ENCODE results near the gene NLRP1. TPM values are rescaled to one million over a fixed set of nuclear protein-coding genes. Genes with fewer than 3 reads are reported as not detected.

Gene NLRP1
- total RNA-seq, 1 donor from 2014 or later = 29.3 TPM

DNA sequence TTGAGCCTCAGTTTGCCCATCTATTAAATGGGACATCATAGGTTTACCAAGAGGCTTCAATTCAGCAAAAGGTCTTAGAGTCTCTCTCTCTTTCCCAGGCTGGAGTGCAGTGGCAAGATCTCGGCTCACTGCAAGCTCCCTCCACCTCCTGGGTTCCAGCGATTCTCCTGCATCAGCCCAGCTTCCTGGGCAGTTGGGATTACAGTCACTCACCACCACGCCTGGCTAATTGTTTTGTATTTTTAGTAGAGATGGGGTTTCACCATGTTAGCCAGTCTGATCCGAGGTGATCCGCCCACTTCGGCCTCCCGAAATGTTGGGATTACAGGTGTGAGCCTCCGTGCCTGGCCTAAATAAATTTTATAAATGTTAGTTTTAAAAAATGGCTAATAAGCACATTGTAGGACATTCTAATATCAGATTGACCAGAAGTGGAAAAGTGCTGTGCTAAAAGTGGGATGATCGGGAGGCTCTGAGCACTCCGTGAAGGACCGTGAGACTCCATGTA lies 1.0 kb upstream of the NLRP1 start:
- H3K4me3 ChIP-seq = no peak overlapping the region
- no peak for DNase-seq (ENCODE audit: low spot score)
- H3K4me2 ChIP-seq = no peak overlapping the region
- no peaks in the 10 kb centered on the region for H3K27me3 ChIP-seq
- no peak overlapping the region for H2AFZ ChIP-seq (replicated peaks)
- no peak overlapping the region for H3K27ac Mint-ChIP-seq
- H3K4me1 ChIP-seq = no peaks in the 10 kb centered on the region
- H3K36me3 Mint-ChIP-seq = no peaks in the 10 kb centered on the region
- no peaks in the 10 kb centered on the region for H3K9me3 Mint-ChIP-seq
- no peak for TF ChIP-seq EZH2 (IDR thresholded peaks at IDR 0.05)
- TF ChIP-seq, protein P1, sequence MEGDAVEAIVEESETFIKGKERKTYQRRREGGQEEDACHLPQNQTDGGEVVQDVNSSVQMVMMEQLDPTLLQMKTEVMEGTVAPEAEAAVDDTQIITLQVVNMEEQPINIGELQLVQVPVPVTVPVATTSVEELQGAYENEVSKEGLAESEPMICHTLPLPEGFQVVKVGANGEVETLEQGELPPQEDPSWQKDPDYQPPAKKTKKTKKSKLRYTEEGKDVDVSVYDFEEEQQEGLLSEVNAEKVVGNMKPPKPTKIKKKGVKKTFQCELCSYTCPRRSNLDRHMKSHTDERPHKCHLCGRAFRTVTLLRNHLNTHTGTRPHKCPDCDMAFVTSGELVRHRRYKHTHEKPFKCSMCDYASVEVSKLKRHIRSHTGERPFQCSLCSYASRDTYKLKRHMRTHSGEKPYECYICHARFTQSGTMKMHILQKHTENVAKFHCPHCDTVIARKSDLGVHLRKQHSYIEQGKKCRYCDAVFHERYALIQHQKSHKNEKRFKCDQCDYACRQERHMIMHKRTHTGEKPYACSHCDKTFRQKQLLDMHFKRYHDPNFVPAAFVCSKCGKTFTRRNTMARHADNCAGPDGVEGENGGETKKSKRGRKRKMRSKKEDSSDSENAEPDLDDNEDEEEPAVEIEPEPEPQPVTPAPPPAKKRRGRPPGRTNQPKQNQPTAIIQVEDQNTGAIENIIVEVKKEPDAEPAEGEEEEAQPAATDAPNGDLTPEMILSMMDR (IDR thresholded peaks at IDR 0.05) = no peak
- TF ChIP-seq EZH2phosphoT487 (IDR thresholded peaks at IDR 0.05) = no peak
- no peak overlapping the region for H3K9ac ChIP-seq
- no peak overlapping the region for H3K4me3 Mint-ChIP-seq
- no peaks in the 10 kb centered on the region for H4K20me1 ChIP-seq (ENCODE audit: low read depth)
- no peaks in the 10 kb centered on the region for H3K36me3 ChIP-seq
- H3K27ac ChIP-seq = no peak overlapping the region
- no peaks in the 10 kb centered on the region for H3K9me3 ChIP-seq (ENCODE audit: low read depth)
- H3F3A ChIP-seq (ENCODE audit: low read depth) = no peaks in the 10 kb centered on the region
- peaks cover 16% of the 10 kb centered on the region for H3K4me1 Mint-ChIP-seq
- H3K79me2 ChIP-seq (ENCODE audit: low read depth) = no peaks in the 10 kb centered on the region
- peaks cover 10% of the 10 kb centered on the region for H3K27me3 Mint-ChIP-seq (ENCODE audit: insufficient read depth, low read depth)

DNA sequence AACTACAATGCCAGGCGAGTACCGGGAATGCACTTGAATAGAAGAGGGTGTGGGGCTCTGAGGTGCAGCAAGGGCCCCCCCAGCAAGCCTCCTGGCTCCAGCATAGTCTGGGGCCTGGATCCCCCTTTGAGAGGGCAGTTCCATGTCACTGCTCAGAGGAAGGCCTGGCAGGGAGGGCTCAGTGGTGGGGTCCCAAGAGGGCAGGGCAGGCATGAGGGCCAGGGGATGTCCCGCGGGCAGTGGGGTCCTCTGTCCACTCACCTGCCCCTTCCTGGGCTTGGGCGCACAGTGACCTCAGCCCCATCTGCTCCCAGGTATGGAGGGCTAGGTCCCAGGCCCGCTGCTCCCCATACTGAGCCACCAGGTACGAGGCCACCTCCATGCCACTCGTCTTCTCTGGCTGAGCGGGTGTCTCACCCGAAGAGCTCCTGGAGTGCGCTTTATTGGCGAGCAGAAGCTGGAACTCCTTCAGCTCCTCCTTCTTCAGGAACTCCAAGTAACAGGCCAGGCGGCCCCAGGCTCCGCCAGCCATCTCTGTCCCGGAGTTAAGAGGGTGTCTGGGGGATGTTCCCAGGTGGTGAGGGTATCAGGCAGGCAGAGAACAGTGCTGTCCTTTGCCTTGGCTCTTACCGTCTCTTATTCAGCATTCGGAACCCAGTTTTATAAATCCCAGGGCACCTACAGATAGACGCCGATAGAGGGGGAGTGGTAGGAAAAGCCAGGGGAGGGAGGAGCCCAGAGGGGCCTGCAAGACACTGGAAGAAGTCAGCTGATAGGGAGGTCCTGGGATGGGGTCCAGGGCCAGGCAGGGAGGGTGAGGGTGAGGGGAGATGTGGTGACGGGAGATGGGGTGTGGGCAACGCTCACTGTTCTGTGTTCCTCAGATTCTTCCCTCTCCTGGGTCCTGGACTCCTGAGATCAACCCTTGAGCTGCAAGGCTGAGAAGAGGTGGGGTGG lies 605 bp downstream of the NLRP1 start:
- DNase-seq (ENCODE audit: low spot score) = no peak
- H3K9ac ChIP-seq = no peak overlapping the region
- no peak overlapping the region for H3K4me2 ChIP-seq
- H3K4me3 ChIP-seq = no peak overlapping the region
- no peaks in the 10 kb centered on the region for H3K79me2 ChIP-seq (ENCODE audit: low read depth)
- Mint-ChIP-seq H3K4me3 (no peak overlapping the region), H3K27ac (peak overlapping the region; percentile 83), H3K36me3 (no peaks in the 10 kb centered on the region), H3K9me3 (no peaks in the 10 kb centered on the region), H3K4me1 (peaks cover 12% of the 10 kb centered on the region), H3K27me3 (ENCODE audit: insufficient read depth, low read depth) (peaks cover 8% of the 10 kb centered on the region)
- no peaks in the 10 kb centered on the region for H3K9me3 ChIP-seq (ENCODE audit: low read depth)
- no peaks in the 10 kb centered on the region for H3K4me1 ChIP-seq
- H3K36me3 ChIP-seq = no peaks in the 10 kb centered on the region
- no peak for TF ChIP-seq EZH2 (IDR thresholded peaks at IDR 0.05)
- TF ChIP-seq EZH2phosphoT487 (IDR thresholded peaks at IDR 0.05) = no peak
- TF ChIP-seq, protein P1 (IDR thresholded peaks at IDR 0.05) = no peak
- no peak overlapping the region for H3K27ac ChIP-seq
- no peaks in the 10 kb centered on the region for H4K20me1 ChIP-seq (ENCODE audit: low read depth)
- no peak overlapping the region for H2AFZ ChIP-seq (replicated peaks)
- no peaks in the 10 kb centered on the region for H3F3A ChIP-seq (ENCODE audit: low read depth)
- H3K27me3 ChIP-seq = no peaks in the 10 kb centered on the region

DNA sequence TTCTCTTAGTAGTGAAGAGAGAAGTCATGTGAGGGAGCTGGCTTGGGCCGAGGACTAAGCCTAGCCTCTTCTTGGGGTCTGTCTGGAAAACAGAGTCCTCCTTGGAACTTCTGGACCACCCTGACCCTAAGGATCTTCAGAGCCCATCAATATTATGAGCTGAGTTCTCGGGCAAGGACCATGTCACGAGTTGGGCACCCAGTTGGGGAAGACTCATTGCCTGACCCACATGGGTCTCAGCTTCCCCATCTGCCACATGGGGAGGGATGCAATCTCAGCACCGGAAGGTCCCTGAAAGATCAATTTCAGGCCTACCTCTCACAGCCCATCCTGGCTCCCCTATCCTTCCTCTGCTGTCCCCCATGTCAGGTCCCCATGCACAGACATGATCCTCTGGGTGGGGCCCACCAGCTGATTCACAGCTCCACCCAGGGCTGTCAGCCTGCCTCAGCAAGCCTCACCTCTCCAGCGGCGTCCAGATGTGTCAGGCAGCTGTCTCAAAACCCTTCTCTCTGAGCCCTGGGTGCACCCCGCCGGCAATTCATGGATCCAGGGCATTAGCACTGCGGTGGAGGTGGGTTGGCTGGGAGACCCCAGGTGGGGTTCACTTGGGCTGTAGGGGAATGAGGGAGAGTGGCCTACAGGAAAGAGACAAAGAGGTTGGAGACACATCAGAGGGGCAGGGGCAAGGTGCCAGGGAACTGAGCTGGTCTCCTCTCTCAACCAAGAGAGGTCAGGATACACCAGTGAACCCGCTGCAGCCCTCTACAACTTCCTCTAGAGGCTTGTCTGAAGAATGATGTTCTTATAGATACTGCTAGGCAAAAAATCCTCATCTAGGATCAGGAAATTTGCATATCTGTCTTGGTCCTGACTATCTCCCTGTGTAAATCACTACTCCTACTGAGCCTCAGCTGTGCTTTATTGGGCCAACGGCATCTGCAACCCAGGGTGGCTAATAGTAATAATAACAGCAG lies 1.8 kb downstream of the NLRP1 start:
- H3K4me2 ChIP-seq = no peak overlapping the region
- no peaks in the 10 kb centered on the region for H3K9me3 ChIP-seq (ENCODE audit: low read depth)
- H3K36me3 Mint-ChIP-seq = no peaks in the 10 kb centered on the region
- H3K4me3 Mint-ChIP-seq = peak overlapping the region; percentile 11
- H3F3A ChIP-seq (ENCODE audit: low read depth) = no peaks in the 10 kb centered on the region
- peaks cover 5% of the 10 kb centered on the region for H3K27me3 Mint-ChIP-seq (ENCODE audit: insufficient read depth, low read depth)
- H3K79me2 ChIP-seq (ENCODE audit: low read depth) = no peaks in the 10 kb centered on the region
- H3K27ac Mint-ChIP-seq = peak overlapping the region; percentile 57
- DNase-seq (ENCODE audit: low spot score) = no peak
- H3K4me3 ChIP-seq = no peak overlapping the region
- no peaks in the 10 kb centered on the region for H3K27me3 ChIP-seq
- H3K4me1 Mint-ChIP-seq = peaks cover 12% of the 10 kb centered on the region
- H4K20me1 ChIP-seq (ENCODE audit: low read depth) = no peaks in the 10 kb centered on the region
- no peak overlapping the region for H2AFZ ChIP-seq (replicated peaks)
- H3K9ac ChIP-seq = no peak overlapping the region
- no peak for TF ChIP-seq EZH2 (IDR thresholded peaks at IDR 0.05)
- TF ChIP-seq EZH2phosphoT487 (IDR thresholded peaks at IDR 0.05) = no peak
- TF ChIP-seq, protein P1 (IDR thresholded peaks at IDR 0.05) = no peak
- no peak overlapping the region for H3K27ac ChIP-seq
- H3K36me3 ChIP-seq = no peaks in the 10 kb centered on the region
- H3K9me3 Mint-ChIP-seq = peaks cover 1% of the 10 kb centered on the region
- H3K4me1 ChIP-seq = no peaks in the 10 kb centered on the region

All from neural progenitor cell (in vitro differentiated cells).